OCI-LY7 (cell line): ENCODE measurements around the gene SOST.

Source experiments
- CTCF ChIP-seq: fragments of 200-600 bp; sonication (generic); conservative IDR thresholded peaks from 2 replicates; pipeline ENCODE4 v1.5.1; 2014; ENCODE audit warnings: mild to moderate bottlenecking, antibody characterized with exemption, low read length, moderate library complexity, mixed read lengths
- EZH2phosphoT487 ChIP-seq: fragments of 200-600 bp; sonication (generic); IDR thresholded peaks from 2 replicates; pipeline ENCODE4 v1.6.1; 2018; ENCODE audit warnings: low read depth, borderline replicate concordance, mild to moderate bottlenecking, mixed run types, antibody characterized with exemption, low read length, moderate library complexity, mixed read lengths

GRCh38 chr17:43710101-43710500 is 48.5 kb downstream of the SOST start:
- TF ChIP-seq CTCF (no peak), EZH2phosphoT487 (no peak)
